Left cardiac atrium (tissue), 4 donors: Measurements from ENCODE around the gene SLX4IP. TPM values are rescaled to one million over a fixed set of nuclear protein-coding genes. Genes with fewer than 3 reads are reported as not detected.

ENCODE experiments used
- ATAC-seq, 2 donors: fragments of 200-7000 bp; cut with Tn5 transposase; one replicate each; pipeline ENCODE4 v1.9.1; 2020; ENCODE audit warnings: mild to moderate bottlenecking in 2 of 2, moderate library complexity in 2 of 2
- DNase-seq: peaks from one replicate; pipeline ENCODE4 v3.0.0-alpha.2; 2020
- intact Hi-C, 2 donors: fragments of 100-400 bp; cut with DNase I; formaldehyde crosslinking; loops; one replicate each; pipeline versions ENCODE4 v1.14.1 to v1.15.1; 2022 to 2023
- total RNA-seq, 2 donors: library from RNA; stranded (reverse); fragmentation: NEBNext Ultra II Directional; extraction: Animal tissue kit (Norgen Biotek cat#: 25700); gene quantifications; one replicate each; pipeline ENCODE4 v1.2.1, GENCODE V29; 2021
- donor health status: DM: no; HTN: yes; CAD: no.
- donor health status: DM: no; HTN: yes; CAD: no; lungs with severe emphysema.
- donor health status: DM: yes; HTN: yes; CAD: no.
- donor health status: Dilated cardiomyopathy.

Gene SLX4IP
- total RNA-seq, 2 donors from 2014 or later, result 1.7 to 3.1 TPM

GRCh38 chr20:10553326-10553984, 118.3 kb downstream of the SLX4IP start:
- DNase-seq (peak; percentile 75), ATAC-seq (peak; percentile 70 to 75)
- intact Hi-C loops, result loop anchor here (1.0 to 5.0 kb wide), 5 partner anchors 94 to 991 kb away; no protein-coding TSS in a partner anchor

- intact Hi-C loops, result loop anchor here (5.0 kb wide), 2 partner anchors 93 to 718 kb away; no protein-coding TSS in a partner anchor
- ATAC-seq (no peak), DNase-seq (no peak)
Measured at GRCh38 chr20:10554285-10554684, 119.2 kb downstream of the SLX4IP start.

GRCh38 chr20:10555393-10555792, 120.3 kb downstream of the SLX4IP start:
- DNase-seq (no peak), ATAC-seq (no peak)
- intact Hi-C loops, result no loop called here

GRCh38 chr20:10555865-10556308, 120.8 kb downstream of the SLX4IP start:
- ATAC-seq (no peak), DNase-seq (no peak)
- intact Hi-C loops, result no loop called here

- DNase-seq (no peak), ATAC-seq (no peak)
- intact Hi-C loops, result no loop called here
Measured at GRCh38 chr20:10556519-10557083, 121.5 kb downstream of the SLX4IP start.

GRCh38 chr20:10557685-10558084, 122.6 kb downstream of the SLX4IP start:
- ATAC-seq (no peak), DNase-seq (no peak)
- intact Hi-C loops, result no loop called here

DNA sequence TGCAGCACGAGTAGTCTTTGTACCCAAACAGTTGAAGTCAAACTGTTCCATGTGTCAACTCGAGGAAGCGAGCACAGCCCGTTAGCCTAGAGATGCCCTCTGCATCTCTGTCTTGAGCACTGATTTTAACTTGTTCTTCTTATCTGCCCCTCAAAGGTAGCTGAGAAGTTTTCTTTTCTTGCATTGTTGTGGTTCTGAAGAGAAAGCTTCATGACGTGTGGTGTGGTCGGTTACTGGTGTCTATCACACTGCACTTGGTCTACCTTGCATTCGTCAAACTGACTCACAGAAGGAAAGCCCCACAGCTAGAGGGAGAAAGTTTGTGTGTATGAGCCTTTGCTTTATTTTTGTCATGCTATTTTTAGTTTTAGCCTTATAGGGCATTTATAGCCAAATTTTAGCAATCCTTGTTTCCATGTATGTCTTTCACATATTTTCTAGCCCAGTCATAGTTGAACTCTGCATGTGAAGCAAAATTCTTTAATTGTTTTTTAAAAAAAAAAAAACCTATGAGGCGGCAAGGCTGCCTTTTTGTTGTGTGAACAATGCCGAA, 123.6 kb downstream of the SLX4IP start:
- DNase-seq (no peak), ATAC-seq (no peak)
- intact Hi-C loops, result no loop called here

- DNase-seq, result no peak
- intact Hi-C loops, result no loop called here
- ATAC-seq, result no peak
Measured at GRCh38 chr20:10559266-10559665, 124.2 kb downstream of the SLX4IP start.

DNA sequence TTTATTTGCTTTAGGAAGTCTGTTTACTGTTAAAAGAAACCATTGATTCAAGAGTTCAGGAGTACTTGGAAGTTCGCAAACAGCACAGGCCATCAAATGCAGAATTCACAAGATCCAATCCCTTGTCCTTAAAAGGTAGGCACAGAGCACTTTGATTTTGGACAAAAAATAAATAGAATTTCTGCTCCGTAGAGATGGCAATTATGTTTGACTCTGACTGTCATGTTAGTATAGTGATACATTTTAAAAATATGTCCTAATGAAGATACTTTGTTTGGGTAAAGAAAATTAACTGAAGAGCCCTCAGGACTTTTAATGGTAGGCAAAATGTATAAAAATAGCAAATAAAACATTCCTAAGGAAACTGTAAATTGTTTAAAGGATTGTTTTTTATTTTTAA, 125.6 kb downstream of the SLX4IP start:
- intact Hi-C loops, result no loop called here
- DNase-seq, result no peak
- no peak for ATAC-seq

- intact Hi-C loops, result no loop called here
- no peak for DNase-seq
- no peak for ATAC-seq
Measured at GRCh38 chr20:10561302-10561701, 126.2 kb downstream of the SLX4IP start.

DNA sequence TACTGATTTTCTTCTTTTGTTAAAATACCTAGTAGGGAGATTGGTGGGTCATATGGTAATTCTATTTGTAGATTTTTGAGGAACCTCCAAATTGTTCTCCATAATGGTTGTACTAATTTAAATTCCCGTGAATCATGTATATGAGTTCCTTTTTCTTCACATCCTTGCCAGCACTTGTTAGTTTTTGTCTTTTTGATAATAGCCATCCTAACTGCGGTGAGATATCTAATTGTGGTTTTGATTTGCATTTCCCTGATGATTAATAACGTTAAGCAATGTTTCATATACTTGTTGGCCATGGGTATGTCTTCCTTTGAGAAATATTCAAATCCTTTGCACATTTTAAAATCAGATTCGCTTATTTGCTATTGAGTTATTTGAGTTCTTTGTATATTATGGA, 127.8 kb downstream of the SLX4IP start:
- intact Hi-C loops, result no loop called here
- ATAC-seq, result no peak

DNA sequence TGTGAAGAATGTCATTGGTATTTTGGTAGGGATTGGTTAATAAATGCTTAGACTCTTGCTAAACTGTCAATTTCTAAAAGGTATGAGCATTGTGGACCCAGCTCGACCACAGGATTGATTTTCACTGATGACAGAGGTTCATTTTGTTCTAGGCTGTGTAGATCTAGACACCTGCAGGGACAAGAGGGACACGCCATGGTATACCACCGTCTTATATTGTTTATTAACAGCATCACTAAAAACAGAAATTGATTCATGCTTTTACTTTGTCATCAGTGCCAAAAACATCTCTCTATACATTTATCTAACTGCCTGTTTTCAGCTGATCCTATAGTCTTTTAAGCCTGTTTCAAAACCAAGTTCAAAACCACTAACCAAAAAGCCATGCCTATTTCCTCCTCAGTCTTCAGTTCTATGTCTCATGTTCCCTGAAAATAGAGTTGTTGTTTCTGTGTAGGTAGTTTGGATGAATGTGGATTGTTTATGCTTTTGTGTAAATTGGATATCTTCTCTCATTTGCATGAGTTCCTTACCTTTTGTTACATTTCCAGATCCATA, 128.9 kb downstream of the SLX4IP start:
- no peak for DNase-seq
- no peak for ATAC-seq
- intact Hi-C loops, result no loop called here

More for the DNA sequence above, 127.8 kb downstream of the SLX4IP start:
- no peak for DNase-seq

DNA sequence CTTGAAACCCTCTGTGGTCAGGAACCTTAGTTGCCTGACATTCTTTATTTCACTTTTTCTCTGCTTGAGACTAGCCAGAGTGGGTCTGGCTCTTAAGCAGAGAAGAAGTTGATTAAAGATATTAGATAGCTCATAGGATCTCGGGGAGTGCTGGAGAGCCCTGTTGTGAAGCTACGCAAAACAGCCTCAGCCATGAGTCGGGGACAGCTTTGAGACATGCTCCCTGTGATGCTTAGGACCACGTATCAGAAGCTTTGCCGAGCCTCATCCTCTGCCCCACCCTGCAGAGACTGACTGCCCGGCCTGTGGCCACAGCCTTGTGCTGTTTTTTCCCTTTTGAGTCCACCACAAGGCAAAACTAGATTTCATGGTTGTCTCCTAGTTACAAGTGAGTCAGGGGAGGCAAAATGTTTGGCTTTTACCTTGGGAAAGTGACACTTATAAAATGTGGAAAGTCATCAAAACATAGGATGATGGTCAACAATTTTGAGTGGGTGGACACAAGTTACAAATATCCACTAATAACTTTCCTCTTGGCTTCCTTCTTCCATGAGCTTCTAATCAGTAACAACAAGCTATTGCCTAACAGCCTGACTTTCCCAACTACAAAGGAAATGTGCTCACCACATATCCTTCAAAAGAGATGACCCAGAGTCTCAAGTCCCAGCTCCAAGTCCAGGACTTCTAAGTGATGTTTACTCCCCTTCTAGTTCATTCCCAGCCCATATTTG, 130.3 kb downstream of the SLX4IP start:
- intact Hi-C loops, result no loop called here
- DNase-seq (no peak), ATAC-seq (peak; percentile 74 to 81)

DNA sequence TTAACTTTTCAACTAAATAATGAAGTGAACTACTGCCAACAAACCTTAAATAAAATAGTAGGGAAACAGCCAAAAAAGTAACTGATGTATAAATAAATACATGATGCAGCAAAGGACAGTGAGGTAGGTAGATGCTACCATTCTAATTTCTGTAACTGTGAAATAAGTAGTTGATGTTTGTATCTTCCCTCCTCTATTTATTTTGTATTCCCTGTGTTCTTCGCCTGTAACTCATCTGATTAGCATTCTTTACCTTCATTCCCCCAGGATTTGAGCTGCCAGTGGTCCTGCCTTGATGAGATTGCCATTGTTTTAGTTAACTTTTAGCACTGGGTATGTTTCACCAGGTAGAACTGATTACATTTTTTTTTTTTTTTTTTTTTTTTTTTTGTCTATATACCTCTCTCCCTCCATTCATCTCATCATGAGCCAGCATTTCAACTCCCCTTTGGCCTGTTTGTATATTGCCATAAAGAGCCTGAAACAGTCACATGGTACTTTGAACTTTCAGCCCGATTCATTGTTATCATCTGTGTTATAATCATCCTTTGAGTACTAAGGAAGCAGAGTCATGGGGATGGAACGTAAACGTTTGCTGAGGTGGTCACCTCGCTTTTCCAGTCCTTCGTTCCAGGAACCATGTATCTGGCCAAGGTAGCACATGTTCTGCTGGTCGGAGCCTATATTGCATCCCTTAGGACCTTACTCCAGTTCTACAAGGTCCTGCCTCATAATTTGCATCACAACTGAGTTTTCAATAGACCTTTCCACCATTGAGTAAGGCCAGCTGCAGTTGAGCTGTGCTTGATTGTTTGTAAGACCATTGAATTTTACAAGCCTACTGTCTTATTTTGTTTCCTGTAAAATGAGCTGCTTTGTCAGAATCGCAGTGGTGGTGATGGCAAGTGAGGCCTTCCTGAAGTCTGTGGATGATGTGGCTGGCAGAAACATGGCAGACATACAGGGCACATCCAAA, 131.1 kb downstream of the SLX4IP start:
- ATAC-seq, result no peak
- intact Hi-C loops, result no loop called here
- DNase-seq, result no peak

DNA sequence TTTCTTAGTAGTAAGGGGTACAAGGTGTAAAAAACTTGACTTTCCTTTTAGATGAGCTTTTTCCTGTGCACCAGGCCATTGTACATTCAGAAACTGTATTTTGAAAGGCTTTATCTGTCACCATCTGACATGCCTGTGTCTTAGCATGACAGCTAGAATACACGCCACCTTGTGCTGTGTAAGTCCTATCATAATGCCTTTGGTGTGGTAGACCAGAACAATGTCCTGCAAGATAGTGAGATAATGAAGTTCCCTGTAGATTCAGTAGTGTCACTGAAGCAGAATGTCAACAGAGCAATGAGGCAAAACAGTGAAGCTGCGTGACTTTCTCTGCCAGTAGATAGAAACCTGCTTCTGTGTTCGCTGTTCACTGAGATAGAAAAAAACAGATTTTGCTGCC, 132.9 kb downstream of the SLX4IP start:
- ATAC-seq (no peak), DNase-seq (no peak)
- intact Hi-C loops, result no loop called here

- intact Hi-C loops, result no loop called here
- no peak for DNase-seq
- no peak for ATAC-seq
Measured at GRCh38 chr20:10571313-10571815, 136.3 kb downstream of the SLX4IP start.

DNA sequence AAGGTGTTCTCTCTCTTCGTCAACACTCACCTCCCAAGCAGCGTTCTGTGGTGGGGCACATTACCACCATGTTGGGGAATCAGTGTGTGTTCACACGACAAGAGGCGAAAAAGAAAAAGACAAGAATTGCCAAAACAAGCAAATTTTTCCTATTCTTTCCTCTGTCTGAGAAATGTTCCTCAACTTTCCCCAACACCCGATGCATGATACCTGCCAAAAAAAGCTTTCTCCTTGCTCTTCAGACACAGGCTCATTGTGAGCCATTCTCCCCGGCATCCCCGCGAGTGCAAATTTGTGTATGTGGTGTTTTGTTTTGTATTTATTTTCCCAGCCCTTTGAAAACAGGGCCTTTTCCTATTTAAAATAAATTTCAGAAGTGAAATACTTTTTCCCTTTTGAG, 137.7 kb downstream of the SLX4IP start:
- DNase-seq (no peak), ATAC-seq (no peak)
- intact Hi-C loops, result no loop called here

GRCh38 chr20:10573273-10573950, 138.3 kb downstream of the SLX4IP start:
- intact Hi-C loops, result no loop called here
- DNase-seq (no peak), ATAC-seq (no peak)
